Measurements from ENCODE around the gene TSPAN5.

The TSPAN5 gene

DNA sequence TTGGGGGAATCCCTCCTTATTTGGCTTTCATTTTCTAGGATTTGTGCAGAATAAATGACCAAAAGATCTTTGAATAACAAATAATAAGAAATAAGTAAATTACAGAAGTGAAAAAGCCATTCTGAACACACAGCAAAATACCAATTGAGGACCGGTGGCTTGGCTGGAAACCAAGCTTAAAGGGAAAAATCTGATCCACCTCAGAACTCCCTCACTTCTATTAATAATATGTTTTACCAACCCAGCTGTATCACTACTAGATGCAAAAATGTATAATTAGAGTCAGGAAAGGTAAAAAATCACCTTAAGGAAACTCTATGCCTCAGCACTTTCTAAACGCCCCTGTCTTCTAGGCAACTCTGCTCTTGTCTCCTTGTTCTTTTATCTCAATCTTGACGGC lies 77.3 kb downstream of the TSPAN5 start:
- no peak for FAIRE-seq

DNA sequence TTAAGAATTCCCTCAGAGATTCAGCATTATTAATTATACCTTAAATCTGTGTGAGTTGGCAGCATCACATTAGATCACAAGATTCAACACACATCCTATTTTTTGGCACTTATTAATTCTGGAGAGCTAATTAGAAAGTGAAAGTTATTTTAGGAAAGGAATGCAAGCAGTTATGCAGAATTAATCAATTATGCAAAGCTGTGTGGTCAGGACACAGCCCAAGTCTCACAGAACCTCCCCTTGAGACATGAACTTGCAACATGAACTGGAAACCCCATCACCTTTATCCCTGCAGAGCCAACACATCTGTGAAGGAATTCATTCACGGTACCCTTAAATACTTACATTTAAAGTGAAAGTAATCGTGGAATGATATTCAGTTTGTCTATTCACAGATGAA lies 80.5 kb downstream of the TSPAN5 start:
- no peak for FAIRE-seq

DNA sequence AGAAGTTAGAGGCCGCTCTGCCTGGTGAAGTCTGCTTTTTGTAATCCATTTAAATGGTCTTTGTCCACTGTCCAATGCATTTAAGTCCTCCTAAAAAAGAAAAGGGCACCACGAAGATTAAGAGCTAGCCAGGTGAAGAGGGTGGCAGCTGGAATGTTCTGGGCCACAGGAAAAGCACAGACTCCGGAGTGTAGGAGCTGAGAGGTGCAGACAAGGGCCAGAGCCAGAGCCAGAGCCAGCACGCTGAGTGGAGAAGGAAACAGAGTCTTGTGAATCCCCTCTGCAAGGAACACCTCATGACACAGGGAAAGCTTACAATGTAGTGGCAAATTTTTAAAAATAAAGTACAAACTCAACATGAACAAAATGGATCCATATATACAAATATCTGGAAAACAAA lies 83.6 kb downstream of the TSPAN5 start:
- FAIRE-seq: no peak

DNA sequence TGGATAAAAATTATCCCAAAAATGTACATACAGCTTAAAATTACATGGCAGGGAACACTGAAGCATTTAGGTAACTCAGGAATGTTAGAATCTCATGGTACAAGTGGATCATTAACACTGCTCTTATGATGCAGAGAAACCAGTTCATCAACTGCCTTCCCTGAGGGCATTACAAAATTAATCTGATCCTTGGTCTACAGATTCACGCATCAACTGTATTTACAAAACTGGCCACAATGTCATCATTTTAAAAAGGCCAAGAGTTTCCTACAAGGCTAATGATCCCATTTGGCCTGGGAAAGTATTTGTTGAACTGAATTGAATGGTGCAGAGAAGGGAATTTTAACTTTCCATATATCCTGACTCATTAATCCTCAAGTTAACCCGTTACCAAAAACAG lies 84.6 kb downstream of the TSPAN5 start:
- no peak for FAIRE-seq

DNA sequence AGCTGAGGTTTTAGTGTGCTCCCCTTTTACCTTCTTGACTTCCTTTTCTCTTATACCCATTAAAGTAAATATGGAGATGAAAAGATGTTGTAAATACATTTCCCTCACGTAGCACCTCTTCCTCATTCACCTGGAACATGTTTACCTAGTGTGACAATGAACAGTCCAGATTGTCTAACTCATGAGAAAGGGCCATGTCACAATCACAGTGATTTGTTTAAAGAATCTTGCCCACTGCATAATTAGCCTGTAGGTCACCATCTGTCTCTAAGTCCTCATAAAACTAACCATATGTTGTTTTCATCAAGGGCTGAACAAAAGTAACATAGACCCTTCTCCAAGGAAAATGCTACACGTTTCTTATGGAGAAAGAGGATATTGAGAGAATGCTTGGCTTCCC lies 85.7 kb downstream of the TSPAN5 start:
- FAIRE-seq: no peak

DNA sequence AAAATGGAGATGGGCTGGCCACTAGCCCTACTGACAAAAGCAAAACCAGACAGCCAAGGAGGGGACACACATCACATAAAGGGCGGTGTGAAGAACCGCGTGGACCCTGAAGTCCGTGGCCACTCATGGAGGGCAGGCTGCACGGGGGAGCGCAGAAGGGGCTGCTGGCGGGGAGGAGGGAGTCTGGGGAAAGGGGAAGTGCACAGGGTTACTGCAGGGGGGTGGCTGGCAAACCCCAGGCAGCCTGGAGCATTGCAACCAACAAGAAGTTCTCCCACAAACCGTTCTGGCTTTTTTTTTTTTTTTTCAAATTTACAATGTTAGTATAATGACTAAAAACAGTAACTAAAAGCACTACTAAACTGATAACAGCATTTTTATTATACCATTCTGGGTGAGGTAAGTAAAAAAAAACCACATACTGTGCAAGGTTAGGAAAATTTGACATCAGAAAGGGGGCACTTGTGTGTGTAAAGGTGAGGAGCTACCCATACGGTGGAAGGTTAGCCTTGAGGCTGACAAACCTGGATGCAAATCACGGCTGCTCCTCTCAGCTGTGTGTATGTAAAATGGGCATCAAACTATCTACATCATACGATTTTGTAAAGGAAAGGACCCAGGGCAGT lies 87.1 kb downstream of the TSPAN5 start:
- FAIRE-seq: no peak

DNA sequence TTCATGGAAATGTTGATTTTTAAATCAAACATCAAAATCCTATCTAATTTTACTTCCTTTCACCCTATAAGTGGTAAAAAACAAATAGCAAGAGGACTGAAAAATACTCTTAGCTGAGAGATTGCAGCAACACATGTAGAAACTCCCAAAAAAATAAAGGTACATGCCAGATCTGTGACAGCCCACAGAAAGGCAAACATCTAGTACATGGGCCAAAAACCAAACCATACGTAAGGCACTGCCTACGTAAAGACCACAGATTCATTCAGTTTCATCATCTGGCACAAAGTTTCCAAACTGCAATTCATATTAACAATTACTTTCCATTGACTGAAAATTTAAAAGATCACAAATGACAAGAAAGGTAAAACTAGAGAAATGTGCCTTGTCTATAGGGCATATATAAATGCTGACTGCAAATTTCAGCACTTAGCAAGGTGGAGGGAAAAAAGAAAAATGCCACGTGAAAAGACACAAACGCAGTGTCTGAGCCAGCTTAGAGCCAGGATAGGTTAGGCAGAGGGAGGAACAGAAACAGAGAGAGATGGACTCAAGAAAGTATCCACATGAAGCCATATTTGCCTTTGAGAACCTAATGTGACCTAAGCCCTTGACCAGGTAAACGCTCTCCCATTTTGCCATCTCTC lies 88.1 kb downstream of the TSPAN5 start:
- no peak for FAIRE-seq

DNA sequence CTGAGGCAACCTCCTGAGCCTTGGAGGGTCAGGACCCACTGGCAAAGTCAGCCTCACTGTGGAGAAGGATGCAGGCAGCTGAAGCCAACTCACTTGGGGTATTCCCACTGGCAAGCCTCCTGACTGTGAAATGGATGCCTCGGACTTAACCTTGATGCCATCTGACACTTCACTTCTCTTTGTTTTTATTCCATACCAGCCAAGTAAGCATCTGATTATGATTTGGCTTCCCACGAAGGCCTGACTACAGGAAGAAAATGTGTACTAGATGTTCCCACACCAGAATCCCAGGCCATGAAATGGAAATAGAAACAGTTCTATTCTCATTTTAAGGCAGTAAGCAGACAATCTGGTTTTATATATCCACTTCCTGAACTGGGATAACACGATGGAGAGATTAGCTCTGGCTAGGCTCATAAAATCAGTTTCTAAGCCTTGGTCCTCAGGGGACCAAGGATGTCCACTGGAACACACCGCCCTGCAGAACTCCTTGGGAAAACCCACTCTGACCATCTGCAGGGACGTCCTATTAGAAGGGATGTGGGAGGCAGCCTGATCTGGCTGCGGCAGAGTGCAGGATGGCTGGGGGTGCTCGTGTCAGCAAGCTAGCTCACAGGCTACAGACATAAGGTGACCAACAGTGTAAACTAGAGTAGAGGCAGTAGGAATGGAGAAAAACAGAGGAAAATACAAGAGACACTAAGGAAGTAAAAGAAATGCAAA lies 89.3 kb downstream of the TSPAN5 start:
- FAIRE-seq: no peak

DNA sequence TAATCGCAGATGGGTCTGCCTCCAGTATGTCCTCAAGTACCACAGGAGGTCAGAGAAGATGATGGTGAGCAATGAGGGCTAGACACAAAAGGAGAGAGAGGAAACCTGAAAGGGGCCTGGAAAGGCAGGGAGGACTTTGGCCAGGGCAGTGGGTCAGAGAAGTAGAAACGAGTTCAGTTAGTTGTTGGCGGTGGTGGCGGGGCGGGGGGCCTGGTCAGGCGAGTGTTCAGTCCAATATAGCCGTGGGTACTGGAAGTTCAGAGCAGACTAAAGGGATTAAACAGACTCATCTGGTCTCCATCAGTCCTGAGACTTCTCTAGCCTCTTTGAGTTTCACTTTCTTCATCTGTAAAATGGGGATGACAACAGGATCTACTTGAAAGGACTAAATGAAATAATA lies 90.8 kb downstream of the TSPAN5 start:
- FAIRE-seq: no peak

DNA sequence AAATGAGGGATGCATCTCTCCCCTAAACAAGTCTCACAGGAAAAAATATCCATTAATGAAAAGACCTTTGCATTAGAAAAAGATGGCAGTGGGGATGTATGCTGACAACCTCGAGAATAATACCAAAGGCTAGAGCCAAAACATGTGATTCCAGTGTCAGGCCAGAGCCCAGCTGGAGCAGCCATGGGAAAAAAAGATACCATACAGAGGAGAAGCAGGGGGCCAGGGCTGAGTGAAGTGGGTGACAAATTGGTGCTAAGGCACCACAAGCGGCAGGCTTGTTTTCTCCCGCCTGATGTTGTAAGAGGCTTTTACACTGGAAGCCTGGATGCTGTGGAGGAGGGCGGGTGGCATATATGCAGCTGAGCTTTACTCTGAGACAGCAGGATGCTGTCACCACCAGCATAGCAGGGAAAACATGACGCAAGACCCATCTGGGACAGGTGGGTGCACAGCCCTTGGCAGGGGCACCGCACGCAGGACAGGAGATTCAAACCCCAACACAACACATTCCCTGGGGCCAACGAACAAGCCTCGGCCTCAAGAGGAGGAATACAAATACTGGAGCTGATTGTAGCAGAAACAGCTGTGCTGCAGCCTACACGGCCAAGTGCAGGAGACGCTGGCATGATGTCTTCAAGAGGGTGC lies 91.9 kb downstream of the TSPAN5 start:
- no peak for FAIRE-seq

DNA sequence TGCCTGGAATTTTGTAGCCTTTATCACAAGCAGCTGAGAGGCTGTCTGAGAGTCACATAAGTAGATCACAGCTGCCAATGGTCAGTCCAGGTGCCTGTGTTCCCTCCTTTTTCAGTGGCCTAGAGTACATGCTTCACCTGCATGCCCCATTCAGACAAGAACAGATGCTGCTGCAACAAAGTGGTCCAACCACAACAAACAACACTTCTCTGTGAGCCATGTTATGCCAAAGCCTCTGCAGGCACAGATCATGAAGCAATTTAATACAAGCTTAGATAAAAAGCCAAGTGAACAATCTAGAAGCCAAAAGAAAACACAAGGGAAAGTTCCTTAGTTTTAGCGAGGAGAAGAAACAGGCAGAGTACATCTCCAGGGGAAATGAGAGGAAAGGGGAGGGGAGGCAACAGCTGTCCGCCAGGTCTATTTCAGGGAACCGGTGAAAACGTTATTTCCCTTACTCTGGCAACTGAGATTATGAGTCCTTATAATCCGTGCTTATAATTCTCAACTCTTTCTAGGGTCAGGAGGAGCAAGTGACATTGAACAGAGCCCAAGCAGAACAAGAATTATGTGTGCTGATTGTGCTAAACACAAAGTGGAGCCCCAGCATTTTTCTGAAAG lies 92.6 kb downstream of the TSPAN5 start:
- no peak for FAIRE-seq

DNA sequence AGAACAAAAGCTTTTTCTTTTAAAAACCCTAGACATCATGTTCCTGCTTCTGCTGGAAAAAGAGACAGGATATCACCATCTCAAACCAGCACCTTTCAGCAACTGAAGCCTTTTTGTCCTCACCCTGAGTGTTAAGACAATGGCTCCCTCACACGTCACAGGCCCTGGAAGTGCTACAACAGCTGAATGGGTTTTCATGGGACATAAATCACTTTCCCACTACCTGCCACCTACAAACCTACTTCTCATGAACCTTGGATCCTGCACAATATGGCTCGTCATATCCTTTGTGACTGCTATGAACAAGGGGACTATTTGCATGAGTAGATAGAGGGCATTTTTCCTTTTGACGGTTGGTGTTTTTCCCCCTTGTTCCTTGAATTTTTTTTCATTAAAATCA lies 93.6 kb downstream of the TSPAN5 start:
- FAIRE-seq: no peak

DNA sequence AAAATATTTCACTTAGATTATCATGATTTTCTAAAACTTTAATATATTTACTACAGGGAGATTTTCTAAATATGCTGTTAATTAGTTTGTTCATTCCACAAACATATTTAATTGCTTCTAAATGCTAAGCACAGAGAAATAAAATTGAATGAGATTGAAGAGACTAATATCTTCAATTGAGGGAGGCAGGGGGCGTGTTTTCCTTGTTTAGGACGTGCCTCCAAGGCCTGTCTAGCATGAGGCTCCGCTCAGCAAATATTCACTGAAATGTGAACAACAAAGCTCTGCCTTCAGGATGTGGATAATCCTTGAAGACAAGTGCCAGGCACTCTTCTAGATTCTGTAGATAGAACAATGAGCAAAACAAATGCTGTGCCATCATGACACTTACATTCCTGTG lies 98.1 kb downstream of the TSPAN5 start:
- no peak for FAIRE-seq

DNA sequence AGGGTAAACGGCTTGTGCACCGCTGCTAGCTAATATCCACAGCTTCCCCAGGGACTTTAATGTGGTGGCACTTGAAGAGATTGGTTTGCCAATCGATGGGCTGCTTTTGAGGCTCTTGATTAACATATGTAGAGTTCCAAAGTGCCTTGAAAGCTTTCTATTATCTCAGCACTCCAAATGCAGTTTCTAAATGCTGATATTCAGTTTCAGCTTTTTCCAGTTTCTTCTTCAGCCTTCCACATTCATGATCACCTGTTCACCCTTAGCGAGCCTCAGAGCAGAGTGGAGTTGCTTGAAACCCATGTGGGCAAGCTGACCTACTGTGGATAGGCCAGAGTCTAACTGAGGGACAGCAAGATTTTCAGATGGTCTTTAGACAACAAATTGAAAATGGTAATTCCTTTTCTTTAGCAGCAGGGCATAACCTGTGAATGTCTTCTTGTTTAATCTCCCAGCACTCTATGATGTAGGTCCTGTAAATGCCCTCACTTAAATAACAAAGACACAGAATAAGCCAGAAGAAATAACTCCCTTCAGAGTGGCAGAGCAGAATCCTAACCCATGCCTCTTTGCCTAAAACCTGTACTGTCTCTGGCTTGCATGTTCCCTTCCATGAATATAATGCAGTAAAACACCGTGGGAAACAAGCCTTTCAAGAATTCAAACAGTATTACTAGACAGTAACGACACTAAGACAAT lies 99.8 kb downstream of the TSPAN5 start:
- FAIRE-seq: no peak

DNA sequence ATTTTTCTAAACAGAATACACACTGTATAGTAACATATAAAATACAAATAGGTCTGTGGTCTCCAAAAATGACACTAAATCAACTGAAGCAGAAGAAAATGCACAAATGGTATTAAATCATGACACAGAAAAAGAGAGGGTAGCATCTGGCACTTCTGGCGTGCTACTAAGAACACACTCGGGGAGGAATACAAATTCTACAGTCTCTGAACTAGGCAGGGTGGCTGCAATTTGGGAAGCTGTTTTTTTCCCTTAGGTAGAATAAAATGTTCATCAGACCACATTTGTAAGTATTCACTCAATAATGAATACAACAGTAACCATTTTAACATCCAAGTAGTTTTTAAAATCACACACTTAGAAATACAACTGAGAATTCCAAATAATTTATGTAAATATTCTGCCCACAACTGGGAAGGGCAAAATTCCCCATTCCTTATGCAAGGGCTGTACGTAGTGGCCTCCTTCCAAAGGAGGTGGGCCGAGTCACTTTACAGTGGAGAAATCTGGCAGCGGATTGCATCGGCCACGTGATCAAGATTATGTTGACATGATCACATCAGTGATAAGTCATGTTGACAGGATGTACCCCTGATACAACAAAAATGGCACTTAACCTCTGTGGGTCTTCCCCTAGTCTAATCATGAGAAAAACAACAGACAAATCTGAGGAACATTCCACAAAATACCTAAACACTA lies 101.1 kb downstream of the TSPAN5 start:
- FAIRE-seq: no peak

DNA sequence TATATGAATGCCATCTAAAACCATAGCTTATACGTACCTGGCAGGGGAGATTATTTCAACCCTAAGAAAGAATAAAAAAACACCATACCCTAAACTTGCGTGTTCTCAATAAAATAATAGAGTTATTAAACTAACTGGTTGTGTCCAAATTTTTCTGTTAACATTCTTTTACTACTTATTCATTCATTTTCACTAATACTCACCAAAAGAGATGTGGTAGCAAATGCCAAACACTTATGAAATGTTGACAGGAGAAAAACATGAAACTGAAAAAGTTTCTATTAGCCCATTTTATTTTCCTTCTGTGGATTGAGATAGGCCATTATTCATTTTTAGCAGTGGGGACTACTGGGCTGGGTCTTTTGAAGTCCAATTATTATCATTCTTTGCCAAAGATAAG lies 102.0 kb downstream of the TSPAN5 start:
- FAIRE-seq: no peak

DNA sequence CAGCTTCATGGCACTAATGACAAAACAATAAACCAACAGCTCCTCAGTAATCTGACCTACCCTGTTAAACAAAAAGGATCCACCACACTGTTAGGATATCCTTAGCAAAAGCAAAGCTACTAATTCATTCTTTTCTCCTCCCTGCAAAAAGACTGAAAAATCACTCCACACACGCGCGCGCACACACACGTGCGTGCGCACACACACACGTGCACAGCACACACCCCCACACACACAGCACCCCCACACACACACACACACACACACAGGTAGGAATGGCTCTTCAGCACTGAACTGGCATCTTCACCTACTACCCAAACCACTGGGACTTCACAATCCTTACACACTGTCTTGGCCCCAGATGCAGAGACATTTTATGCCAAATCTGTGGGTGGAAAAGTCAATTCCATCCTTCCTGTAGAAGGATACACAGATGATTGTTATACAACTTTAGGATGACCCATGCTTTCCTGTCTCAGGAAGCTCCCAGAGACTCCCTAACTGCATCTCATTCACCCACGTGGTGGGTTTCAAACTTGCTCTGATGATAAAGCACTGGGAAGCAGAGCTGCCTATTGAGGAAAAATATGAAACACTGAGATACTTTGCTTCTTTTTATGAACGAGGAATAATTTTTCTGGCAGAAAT lies 102.5 kb downstream of the TSPAN5 start:
- no peak for FAIRE-seq

DNA sequence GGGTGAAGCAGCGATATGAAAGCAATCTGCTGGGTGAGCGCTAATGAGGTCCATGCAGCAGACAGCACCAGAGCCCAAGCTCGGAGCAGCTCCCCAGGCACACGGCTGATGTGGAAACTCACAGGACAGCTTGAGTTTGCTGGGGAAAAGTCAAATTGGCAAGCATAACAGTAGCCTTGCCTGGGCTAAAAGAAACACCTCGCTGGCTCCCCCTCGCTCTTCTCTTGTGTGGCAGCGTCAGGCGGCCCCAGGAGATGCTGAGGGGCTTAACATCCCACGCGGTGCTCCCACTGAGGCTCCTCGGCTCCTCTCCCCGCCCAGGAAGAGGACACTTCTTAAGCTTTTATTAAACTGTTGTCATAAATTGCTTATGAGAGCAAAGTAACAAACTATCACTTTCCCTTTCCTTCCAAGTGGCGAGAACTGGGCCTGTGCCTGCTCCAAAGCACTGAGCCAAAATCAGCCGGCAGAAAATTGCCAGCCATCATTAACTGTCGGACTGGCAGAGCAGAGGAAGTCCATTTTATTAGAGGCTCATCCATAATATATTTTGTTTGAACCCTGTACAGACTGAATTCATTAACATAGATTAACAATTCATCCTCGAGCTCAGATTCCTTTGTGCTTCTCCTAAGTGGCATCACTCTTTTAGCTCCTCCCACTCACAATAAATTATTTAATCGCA lies 111.4 kb downstream of the TSPAN5 start:
- FAIRE-seq: no peak

DNA sequence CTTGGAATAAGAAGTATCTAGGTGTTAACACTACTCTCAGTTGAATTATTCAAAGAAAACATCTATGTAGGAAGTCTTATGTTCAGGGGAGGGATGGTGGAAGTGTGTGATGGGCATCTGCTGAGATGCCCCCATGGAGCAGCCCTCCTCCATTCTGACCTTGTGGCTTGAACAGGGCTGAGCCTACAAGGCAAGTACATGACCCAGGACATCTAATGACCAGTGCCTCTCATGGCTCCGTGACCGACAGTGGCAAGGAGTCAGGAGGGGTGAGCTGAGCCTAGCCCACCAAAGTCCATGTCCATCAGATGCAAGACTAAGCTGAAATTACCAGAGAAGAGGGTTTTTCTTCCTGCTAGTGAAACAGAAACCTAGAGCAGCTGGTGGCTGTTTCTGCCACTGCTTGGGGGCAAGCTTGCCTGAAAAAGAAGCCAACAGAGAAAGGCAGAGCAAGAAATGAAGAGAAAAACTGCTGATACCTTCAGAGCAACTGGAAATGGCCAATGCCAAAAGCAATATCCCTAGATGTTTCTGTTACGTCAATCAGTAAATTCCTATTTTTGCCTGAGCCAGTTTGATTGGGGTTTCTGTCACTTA lies 113.5 kb downstream of the TSPAN5 start:
- FAIRE-seq: no peak

DNA sequence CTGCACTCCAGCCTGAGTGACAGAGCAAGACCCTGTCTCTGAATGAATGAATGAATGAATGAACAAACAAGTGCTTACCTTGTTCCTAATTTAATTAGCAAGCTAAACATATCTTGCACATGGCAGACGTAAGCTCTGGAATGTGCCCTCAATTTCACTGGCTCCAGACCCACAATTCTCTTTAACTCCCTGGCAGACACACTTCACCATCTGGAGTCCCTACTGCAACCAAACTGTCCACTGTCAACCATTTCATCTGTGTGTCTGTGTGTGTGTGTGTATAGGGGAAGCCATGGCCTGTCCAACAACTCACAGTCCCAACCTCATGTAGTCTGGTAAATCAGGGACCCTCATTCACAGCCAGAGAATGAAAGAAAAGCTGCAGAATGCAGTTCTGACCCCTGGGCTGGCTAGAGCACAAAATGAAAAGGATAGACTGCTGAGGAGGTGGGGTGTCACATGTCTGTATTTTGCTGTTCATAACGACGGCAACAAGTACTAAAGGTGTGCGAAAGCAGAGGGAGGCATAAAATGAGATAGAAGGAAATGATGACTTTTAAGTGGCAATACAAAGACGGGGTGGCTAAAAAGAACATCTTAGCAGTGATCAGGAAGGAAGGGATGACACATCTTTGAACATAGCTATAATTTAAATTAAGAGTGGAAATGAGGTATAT lies 114.1 kb downstream of the TSPAN5 start:
- no peak for FAIRE-seq
